Right lung (tissue), 10 donors: ENCODE data around the gene NAA15. TPM values are rescaled to one million over a fixed set of nuclear protein-coding genes. Genes with fewer than 3 reads are reported as not detected.
A peak's percentile ranks its signal among the peaks of the same experiment; 100 is the strongest.
"Not testable (repeated sequence)": the region's sequence is repeated elsewhere in the genome, so short reads cannot be mapped to it uniquely, and the experiment has no call there.

Experiments used
- DNase-seq, 2 donors: peaks; one replicate each; pipeline ENCODE4 v3.0.0-alpha.2; 2013
- long read RNA-seq, 8 donors: transcript quantifications; one replicate each; lab custom pipeline, GENCODE V29; 2026
- polyA plus RNA-seq, 5 donors: library from polyadenylated mRNA; unstranded; fragments of 120-200 nt; gene quantifications; one replicate each; pipeline versions ENCODE4 v1.2.1 to v1.2.3, GENCODE V29; 2013; ENCODE audit warnings: inconsistent platforms in 1 of 5, low replicate concordance in 1 of 5; ENCODE audit not compliant: insufficient read length in 5 of 5, insufficient read depth in 1 of 5

NAA15 gene
- polyA plus RNA-seq = 10 to 100 TPM; 20.8 to 32.2 (median 31.7) TPM
- long read RNA-seq, donor 1, full-length matches to known transcripts = 1 of 1 reads
- long read RNA-seq, donor 1, partial matches to known transcripts = 0 of 1 reads
- long read RNA-seq, donor 1, other reads (novel, unspliced or antisense) = 0 of 1 reads
- long read RNA-seq, donor 2, full-length matches to known transcripts = 2 of 13 reads
- long read RNA-seq, donor 2, partial matches to known transcripts = 11 of 13 reads
- long read RNA-seq, donor 2, other reads (novel, unspliced or antisense) = 0 of 13 reads
- long read RNA-seq, donor 3, full-length matches to known transcripts = 2 of 8 reads
- long read RNA-seq, donor 3, partial matches to known transcripts = 6 of 8 reads
- long read RNA-seq, donor 3, other reads (novel, unspliced or antisense) = 0 of 8 reads
- long read RNA-seq, donor 4 = 0 reads
- long read RNA-seq, donor 5, partial matches to known transcripts = 12 of 12 reads
- long read RNA-seq, donor 5, other reads (novel, unspliced or antisense) = 0 of 12 reads
- long read RNA-seq, donor 6, full-length matches to known transcripts = 1 of 18 reads
- long read RNA-seq, donor 6, partial matches to known transcripts = 17 of 18 reads
- long read RNA-seq, donor 6, other reads (novel, unspliced or antisense) = 0 of 18 reads
- long read RNA-seq, donor 7, partial matches to known transcripts = 19 of 19 reads
- long read RNA-seq, donor 7, other reads (novel, unspliced or antisense) = 0 of 19 reads
- long read RNA-seq, donor 8 = 0 reads

DNA sequence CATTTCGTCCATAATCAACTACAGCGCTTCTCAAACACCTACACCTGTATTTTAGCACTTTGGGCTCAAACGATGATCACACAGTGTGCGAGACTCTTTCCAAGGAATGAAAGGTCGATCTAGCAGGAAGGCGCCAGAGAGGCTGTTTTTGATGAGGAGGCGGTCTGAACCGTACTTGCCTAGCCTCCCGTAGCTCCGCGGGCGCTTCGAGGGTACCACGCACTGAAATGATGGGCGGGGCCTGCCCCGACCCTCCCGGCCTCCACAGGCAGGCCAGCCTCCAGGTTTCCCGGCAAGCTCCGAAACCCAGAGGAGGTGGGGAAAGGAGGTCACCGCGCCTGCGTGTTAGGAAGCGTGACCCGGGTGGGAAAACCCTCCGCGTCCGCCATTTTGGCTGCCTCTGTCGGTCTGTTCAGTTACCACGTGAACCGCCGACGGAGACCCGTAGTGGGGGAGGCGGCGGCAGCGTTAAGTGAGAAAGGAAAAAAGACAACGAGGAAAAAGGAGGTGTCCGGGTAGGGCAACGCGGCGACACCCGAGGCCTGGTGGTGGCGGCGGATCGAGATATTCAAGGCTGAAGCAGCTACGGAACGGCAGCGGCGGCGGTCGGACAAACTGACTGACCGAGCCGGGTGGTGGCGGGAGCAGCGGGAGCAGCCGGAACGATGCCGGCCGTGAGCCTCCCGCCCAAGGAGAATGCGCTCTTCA is at the start of gene NAA15:
Gene NAA15 (plus strand): TSS at position 393 of the 708 bp plus-strand sequence. CDS start 273 bp downstream, at position 666.
- DNase-seq = peak; percentile 96 to 97

DNA sequence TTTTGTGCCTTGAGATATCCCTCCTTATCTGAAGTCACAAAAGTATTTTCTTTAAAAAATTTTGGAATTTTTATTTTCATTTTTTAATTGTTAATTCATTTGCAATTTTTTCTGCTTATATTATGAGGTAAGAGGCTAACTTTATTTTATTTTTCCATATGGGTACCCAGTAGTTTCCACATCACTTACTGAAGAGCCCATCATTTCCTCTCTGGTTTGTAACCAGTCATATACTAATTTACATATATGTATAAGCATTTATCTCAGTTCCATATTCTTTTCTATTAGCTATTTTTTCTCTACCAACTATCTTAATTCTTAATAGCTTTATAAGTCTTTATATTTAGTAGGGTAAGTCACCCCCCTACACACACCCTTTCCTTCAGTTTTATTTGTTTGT is 48.3 kb upstream of the NAA15 start:
- no peak for DNase-seq

DNA sequence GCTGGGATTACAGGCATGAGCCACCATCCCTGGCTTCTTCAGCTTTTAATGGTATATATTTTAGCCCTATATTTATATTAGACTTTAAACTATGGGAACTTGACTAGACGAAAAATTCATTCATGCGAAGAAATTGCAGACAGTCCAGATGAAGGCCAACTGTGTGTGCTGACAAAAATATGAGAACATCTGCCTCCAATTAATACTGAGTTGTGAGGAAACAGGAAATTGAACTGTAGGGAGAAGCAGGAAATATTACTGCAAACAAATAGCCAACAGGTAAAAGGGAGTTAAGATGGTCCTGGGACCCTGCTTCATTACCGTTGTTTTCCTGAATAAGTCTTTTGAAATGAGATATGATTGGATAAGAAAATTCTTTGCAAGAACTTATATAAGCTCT is 47.6 kb upstream of the NAA15 start:
- no peak for DNase-seq

DNA sequence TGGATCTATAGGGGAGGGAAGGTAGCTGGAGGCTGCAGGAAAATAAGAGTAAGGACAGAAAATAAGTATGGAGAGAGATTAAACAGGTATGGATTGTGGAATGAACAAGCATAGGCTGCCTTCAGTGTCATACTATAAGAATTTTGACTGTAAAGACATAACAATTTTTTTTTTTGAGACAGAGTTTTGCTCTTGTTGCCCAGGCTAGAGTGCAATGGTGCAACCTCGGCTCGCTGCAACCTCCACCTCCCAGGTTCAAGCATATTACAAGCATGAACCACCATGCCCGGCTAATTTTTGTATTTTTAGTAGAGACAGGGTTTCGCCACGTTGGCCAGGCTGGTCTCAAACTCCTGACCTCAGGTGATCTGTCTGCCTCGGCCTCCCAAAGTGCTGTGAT is 45.7 kb upstream of the NAA15 start:
- DNase-seq = not testable (repeated sequence)

DNA sequence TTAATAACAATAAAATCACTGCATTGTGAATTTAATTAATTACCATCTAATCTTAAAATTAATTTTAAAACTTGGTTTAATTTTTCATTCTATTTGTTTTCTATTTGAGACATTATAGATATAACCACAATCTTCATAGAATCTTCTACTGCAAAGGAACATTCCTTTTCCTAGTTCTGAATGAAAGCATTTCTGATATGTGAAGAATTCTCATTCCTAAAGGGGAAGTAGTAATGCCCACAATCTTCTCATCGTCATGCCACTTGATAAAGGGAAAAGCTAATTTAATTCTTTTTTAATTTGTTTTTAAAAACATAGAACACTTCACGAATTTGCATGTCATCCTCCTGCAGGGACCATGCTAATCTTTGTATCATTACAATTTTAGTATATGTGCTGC is 45.0 kb upstream of the NAA15 start:
- DNase-seq = no peak

DNA sequence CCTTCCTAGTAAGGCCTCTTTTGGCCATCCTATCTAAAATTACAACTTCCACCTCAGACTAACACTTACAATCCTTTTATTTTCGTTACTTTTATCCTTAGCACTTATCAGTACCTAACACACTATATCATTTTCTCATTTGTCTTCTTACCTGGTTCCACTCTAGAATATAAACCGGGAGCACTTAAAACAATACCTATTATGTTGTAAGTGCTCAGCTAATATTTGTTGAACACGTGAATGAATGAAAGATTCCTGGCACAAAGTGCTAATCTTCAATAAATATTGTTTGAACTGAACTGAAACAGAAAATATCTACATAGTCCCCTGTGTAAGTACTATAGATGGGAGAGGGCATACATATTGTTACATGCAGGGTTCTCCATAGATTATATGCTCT is 35.7 kb upstream of the NAA15 start:
- DNase-seq = no peak

DNA sequence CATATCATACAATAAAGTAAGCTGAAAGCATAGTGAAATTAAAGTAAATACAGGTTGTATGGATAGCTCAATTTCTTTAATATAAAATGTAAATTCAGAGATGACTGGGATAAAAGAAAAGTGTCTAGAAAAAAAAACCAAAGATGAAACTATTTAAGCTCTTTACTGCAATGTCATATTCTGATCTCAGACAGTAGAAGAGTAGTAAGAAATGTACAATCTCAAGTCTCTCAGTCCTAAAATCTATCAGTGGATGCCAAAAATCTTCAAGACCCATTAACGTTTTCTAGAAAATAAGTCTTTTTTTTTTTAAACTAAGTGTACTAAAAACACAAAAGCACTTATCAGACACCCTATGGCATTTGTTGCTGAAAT is 35.1 kb upstream of the NAA15 start:
- DNase-seq = no peak

DNA sequence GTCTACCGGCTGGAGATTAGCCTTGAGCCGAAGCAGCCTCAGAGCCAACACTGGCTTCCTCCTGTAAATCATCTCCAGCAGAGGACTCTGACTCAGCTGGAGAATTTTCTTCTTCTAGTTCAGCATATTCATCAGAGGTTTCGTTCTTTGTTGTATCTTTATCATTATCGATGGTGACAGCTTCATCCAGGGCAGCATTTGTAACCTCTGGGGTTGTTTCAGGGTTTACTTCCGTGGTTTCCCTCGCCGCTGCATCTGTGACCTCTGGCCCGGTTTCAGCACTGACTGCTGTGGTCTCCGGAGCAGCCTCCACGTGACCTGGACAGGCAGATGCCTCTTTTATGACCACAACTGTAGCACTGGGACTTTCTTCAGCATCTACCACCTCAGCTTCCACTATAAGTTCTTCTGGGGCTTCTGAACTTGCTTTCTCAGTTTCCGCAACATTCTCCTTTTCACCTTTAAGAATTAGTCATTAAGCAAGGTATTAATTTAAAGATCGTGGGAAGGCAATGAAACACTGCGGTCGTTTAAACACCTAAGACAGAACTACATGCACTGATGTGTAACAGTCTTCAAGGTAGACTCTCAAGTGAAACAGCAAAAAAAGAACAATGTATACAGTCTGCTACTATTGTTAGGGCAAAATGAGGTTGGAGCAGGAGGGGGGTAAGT is 34.6 kb upstream of the NAA15 start:
- DNase-seq = peak in 1 of 2 donors; percentile 7

DNA sequence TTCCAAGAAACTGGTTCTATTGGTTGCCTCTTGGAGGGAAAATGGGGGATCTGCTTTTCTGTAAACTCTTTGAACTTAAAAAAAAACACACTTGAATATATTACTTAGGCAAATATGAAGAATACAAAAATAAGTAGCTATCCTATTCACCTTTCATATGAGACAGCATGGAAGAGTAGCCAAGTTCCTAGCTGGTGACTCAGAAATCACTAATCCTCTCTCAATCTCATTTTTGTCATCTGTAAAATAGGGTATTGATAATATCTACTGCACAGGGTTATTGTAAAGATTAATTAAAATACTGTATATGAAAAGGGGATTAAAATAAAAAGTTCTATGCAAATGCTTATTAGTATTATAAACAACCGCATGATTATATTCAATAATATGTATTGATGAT is 34.0 kb upstream of the NAA15 start:
- DNase-seq = no peak

DNA sequence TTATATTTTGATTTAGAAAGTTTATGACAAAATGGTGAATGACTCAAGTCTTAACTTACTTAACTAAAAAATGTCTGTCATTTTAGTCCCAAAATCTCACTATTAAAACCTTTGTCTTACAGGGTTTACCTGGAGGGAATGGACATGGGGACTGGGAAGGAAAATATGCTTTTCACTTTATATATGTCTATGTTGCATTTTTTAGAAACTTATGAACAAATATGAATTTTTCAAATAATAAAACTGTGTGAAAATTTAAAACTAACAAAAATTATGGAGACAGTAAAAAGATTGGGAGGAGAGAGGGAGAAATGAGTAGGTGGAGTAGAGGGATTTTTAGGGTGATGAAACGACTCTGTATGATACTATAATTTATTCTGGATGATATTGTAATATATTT is 27.5 kb upstream of the NAA15 start:
- no peak for DNase-seq

DNA sequence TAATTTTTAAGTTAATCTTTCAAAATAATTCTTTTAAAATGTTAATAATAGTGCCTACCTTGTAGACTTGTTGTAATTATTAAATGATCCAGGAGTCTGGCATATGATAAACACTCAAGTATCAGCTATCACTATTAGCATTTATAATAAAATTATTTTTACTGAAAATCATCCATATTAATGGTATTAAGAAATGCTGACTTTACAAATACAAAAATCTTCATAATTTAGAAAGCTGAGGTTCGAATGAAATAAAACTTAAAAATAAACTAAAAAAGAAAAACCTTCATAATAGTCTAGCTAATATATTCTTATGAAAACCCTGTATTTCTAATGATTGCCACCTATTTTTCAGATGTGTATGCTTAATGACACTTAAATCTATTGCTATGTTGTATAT is 26.5 kb upstream of the NAA15 start:
- no peak for DNase-seq

DNA sequence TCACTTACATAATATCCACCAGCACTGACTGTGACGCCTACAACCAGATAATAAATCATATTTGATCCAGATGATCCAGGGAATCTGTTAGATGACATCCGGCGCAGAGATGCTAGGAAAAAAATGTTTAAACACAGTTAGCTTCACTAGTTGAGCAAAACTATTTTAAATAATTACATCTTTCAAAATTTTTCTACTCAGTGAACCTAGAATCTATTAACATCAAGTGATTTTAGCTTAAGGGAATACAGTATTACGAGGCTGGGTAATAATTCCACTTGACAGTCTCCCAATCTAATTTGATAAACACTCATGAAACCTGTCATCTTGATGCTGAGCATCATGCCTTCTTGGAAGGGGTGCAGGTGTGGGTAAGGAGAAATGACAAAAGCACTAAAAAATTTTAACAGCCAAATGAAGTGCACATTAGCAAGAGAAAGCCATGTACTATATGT is 26.0 kb upstream of the NAA15 start:
- no peak for DNase-seq

DNA sequence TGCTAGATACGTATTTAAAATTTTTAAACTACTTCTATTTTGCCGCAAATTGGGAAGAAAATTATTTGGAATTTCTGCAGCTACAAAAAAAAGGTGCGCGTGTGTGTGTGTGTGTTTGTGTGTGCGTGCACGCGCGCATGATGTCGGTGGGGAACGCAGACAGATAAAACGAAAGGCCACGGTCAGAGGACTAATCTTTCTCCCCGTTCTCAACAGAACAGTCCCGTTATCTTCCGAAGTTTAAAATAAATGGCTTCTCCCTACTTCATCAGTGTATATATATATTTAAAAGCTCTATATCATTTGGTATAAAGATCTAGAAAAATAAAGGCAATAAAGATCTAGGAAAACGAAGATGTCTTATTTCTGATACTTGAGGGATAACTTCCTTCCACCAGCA is 22.8 kb upstream of the NAA15 start:
- DNase-seq = peak in 1 of 2 donors; percentile 8

DNA sequence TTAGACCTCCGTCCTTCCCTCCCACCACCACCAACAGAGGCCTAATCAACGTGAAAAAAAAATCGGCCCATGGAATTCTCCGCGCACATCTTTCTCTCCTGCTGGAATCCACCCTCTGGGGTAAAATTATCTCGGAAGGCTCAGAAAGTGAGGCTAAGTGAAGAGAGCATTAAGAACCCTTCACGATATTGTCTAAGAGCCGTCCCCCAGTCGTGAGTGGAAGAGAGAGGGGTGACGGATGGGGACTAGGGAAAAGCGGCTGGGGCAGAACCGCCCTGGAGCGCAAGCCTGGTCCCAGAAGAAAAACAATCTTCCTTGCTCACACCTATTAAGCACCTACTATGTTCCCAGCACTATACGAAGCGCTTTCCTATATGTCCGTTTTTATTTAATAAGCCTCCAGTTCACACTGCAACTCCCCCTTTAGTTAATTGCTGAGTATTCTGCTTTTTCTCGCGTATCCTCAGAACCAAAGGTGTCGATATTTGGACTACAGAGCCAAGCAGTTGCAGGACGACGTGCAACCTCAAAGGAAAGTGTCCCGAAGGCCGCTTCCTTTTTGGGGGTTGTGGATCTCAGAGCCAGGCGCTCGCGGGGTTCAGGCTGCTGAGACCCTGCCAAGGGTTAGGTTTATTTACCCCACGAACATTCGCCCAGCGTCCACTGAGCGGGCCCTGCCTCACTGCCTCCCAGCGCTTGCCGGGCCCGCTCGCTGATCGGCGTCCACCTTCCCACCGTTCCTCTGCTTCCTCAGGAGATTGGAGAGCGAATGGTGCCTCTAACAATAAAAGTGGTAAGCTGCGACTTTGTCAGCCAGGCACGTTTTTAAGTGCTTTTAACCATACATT is 22.2 kb upstream of the NAA15 start:
- DNase-seq = peak in 1 of 2 donors; percentile 9

DNA sequence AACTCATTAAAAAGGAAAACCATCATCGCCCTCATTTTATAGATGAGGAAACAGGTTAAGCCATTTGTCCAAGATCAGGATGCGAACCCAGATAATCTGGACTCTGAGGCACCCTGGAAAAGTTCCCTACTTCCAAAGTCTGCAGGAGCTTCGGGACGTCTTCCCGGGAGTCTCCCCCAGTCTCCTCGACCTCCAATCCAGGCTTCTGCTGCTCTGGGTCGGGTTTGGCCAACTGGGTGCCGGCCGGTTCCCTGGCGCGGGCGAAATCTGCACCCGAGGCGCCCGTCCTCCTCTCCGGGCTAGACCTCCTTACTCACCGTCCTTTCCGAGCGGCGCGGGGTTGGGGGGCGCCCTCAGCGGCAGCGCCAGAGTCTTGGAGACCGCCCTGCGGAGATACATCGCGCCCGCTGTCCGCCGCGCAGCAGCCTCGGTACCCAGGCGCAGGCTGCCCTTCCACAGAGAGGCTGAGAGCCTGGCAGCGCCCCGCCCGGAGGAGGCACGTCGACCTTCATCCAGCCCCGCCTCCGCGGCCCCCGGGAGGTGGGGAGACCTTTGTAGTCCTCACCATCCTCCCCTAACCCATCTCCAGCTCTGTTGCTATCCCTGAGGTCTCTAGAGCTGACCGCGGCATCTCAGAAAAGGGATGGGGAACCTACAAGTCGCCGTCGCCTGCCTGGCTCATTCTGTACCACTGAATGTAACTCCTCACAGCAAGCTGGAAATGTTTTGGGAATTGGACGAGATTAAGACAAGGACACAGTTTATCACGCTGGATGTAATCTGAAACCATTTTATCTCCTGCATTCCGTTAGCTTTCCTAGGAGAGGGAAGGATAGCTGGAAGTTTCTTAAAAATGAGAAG is 21.3 kb upstream of the NAA15 start, which contains the start of gene MGARP:
Gene MGARP (minus strand): TSS at position 466 of the 861 bp plus-strand sequence. CDS start 67 bp downstream, at position 399.
- DNase-seq = peak in 1 of 2 donors; percentile 7

DNA sequence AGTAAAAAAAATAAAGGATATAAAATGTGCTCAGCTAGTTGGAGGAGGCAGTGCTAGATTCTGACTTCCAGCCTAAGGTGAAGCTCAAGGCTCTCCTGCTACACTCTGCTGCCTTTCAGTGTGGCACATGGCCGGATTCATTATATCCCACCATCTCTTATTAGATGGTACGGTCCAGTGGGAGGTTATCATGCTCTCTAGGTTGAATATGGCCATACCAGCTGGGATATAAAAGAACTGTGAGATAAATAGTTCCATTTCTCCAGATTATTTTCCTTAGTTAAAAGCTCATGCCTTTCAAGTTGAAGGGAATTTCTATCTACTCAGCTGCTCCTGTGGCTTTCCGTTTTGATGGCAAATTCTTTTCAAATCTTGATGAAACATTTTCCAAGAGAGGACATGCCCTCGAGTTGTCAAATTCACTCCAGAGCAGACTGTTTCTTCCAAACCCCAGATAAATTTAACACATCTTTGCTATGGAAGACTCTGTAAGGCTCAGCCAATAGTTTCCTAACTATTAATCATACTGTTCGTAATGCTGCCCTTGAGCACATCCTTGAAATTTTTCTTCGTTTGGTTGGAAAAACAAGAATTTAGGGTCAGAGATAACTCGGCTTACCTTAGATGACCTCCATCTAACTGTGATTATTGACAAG is 19.1 kb upstream of the NAA15 start:
- DNase-seq = no peak

DNA sequence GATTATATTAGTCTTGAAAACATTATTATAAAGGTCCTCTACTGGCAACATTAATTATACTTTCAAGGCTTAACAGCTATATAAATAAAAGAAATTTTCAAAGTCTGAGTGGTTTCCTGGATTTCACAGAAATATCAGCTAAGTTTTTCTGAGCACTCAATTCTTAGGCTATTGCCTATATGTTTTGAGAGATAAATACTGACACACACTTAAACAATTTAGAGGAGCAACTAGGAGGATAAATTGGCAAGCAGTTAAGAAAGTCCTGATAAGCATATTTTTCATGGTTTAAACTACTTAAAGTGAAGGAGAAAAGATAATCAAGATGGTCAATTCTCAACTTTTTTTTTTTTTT is 18.6 kb upstream of the NAA15 start:
- DNase-seq = no peak

DNA sequence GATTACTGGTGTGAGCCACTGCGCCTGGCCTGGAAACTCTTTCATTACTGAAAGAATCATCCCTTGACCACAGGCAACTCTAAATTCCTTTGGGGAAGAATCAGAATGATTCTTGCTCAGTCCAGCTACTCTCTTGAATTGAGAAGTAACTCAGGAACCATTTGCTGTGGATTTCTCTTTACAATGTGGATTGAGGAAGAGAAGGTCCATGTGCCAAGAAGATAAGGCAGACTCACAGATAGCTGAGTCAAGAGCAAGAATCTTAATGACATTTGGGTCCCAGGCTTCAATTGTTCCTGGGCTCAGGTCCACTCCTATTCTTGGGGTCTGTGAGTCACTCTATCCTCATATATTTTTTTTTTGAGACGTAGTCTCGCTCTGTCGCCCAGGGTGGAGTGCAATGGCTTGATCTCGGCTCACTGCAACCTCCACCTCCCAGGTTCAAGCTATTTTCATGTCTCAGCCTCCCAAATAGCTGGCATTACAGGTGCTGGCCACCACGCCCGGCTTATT is 15.1 kb upstream of the NAA15 start:
- DNase-seq = no peak
